ENCODE data around the gene BCL3.

BCL3 gene

GRCh38 chr19:44731081-44731480 is 17.4 kb upstream of the BCL3 start:
- H3K4me3 Mint-ChIP-seq = no peak overlapping the region
- H3K4me1 Mint-ChIP-seq = peaks cover 10% of the 10 kb centered on the region
- H3K27me3 Mint-ChIP-seq = no peaks in the 10 kb centered on the region
- ATAC-seq (no peak), DNase-seq (no peak)
- H3K27ac Mint-ChIP-seq = no peak overlapping the region
- no peaks in the 10 kb centered on the region for H3K9me3 Mint-ChIP-seq

GRCh38 chr19:44731622-44732021 is 16.9 kb upstream of the BCL3 start:
- Mint-ChIP-seq H3K4me1 (peaks cover 10% of the 10 kb centered on the region), H3K9me3 (no peaks in the 10 kb centered on the region), H3K27me3 (no peaks in the 10 kb centered on the region), H3K4me3 (no peak overlapping the region), H3K27ac (no peak overlapping the region)
- ATAC-seq (no peak), DNase-seq (no peak)

- no peak for DNase-seq
- Mint-ChIP-seq H3K4me1 (peaks cover 17% of the 10 kb centered on the region), H3K27me3 (no peaks in the 10 kb centered on the region), H3K9me3 (no peaks in the 10 kb centered on the region), H3K4me3 (no peak overlapping the region), H3K27ac (no peak overlapping the region)
- ATAC-seq = no peak
These were observed 16.1 kb upstream of the BCL3 start for GRCh38 chr19:44732235-44733014.

GRCh38 chr19:44734357-44734756 is 14.2 kb upstream of the BCL3 start:
- no peak overlapping the region for H3K27ac Mint-ChIP-seq
- no peaks in the 10 kb centered on the region for H3K9me3 Mint-ChIP-seq
- no peak for ATAC-seq
- DNase-seq = no peak
- peaks cover 20% of the 10 kb centered on the region for H3K4me1 Mint-ChIP-seq
- no peaks in the 10 kb centered on the region for H3K27me3 Mint-ChIP-seq
- H3K4me3 Mint-ChIP-seq = no peak overlapping the region

GRCh38 chr19:44735011-44735410 is 13.5 kb upstream of the BCL3 start:
- ATAC-seq = no peak
- no peak overlapping the region for H3K27ac Mint-ChIP-seq
- H3K27me3 Mint-ChIP-seq = no peaks in the 10 kb centered on the region
- no peak for DNase-seq
- peaks cover 20% of the 10 kb centered on the region for H3K4me1 Mint-ChIP-seq
- H3K9me3 Mint-ChIP-seq = no peaks in the 10 kb centered on the region
- no peak overlapping the region for H3K4me3 Mint-ChIP-seq

- no peak overlapping the region for H3K27ac Mint-ChIP-seq
- no peaks in the 10 kb centered on the region for H3K27me3 Mint-ChIP-seq
- H3K4me3 Mint-ChIP-seq = no peak overlapping the region
- ATAC-seq (no peak), DNase-seq (no peak)
- H3K4me1 Mint-ChIP-seq = peaks cover 37% of the 10 kb centered on the region
- no peaks in the 10 kb centered on the region for H3K9me3 Mint-ChIP-seq
These were observed 11.1 kb upstream of the BCL3 start for GRCh38 chr19:44737238-44738071.

GRCh38 chr19:44738136-44738535 is 10.4 kb upstream of the BCL3 start:
- no peaks in the 10 kb centered on the region for H3K27me3 Mint-ChIP-seq
- no peak overlapping the region for H3K27ac Mint-ChIP-seq
- H3K9me3 Mint-ChIP-seq = no peaks in the 10 kb centered on the region
- H3K4me3 Mint-ChIP-seq = no peak overlapping the region
- no peak for ATAC-seq
- peaks cover 42% of the 10 kb centered on the region for H3K4me1 Mint-ChIP-seq
- DNase-seq = no peak

- no peaks in the 10 kb centered on the region for H3K27me3 Mint-ChIP-seq
- H3K4me1 Mint-ChIP-seq = peaks cover 42% of the 10 kb centered on the region
- no peak overlapping the region for H3K4me3 Mint-ChIP-seq
- no peak for DNase-seq
- no peaks in the 10 kb centered on the region for H3K9me3 Mint-ChIP-seq
- no peak overlapping the region for H3K27ac Mint-ChIP-seq
- no peak for ATAC-seq
These were observed 9.6 kb upstream of the BCL3 start for GRCh38 chr19:44738603-44739558.

- Mint-ChIP-seq H3K27me3 (no peaks in the 10 kb centered on the region), H3K4me1 (peaks cover 48% of the 10 kb centered on the region), H3K4me3 (no peak overlapping the region), H3K27ac (no peak overlapping the region), H3K9me3 (no peaks in the 10 kb centered on the region)
- DNase-seq = no peak
- no peak for ATAC-seq
These were observed 8.1 kb upstream of the BCL3 start for GRCh38 chr19:44740351-44740824.

- Mint-ChIP-seq H3K4me1 (peaks cover 57% of the 10 kb centered on the region), H3K27me3 (peaks cover 5% of the 10 kb centered on the region), H3K9me3 (no peaks in the 10 kb centered on the region), H3K27ac (no peak overlapping the region), H3K4me3 (no peak overlapping the region)
- DNase-seq (no peak), ATAC-seq (no peak)
These were observed 7.2 kb upstream of the BCL3 start for GRCh38 chr19:44741258-44741731.

GRCh38 chr19:44741841-44742329 is 6.6 kb upstream of the BCL3 start:
- no peaks in the 10 kb centered on the region for H3K9me3 Mint-ChIP-seq
- H3K4me3 Mint-ChIP-seq = no peak overlapping the region
- H3K27ac Mint-ChIP-seq = peak overlapping the region in 1 of 2 donors; percentile 78
- ATAC-seq (peak; percentile 48), DNase-seq (no peak)
- peaks cover 11% of the 10 kb centered on the region for H3K27me3 Mint-ChIP-seq
- peaks cover 62% of the 10 kb centered on the region for H3K4me1 Mint-ChIP-seq

- Mint-ChIP-seq H3K4me3 (no peak overlapping the region), H3K4me1 (peaks cover 62% of the 10 kb centered on the region), H3K27me3 (peaks cover 11% of the 10 kb centered on the region), H3K27ac (peak overlapping the region in 1 of 2 donors; percentile 78), H3K9me3 (no peaks in the 10 kb centered on the region)
- no peak for ATAC-seq
- no peak for DNase-seq
These were observed 6.0 kb upstream of the BCL3 start for GRCh38 chr19:44742330-44743061.

GRCh38 chr19:44744871-44745332 is 3.6 kb upstream of the BCL3 start:
- Mint-ChIP-seq H3K9me3 (no peaks in the 10 kb centered on the region), H3K27ac (no peak overlapping the region), H3K4me1 (peaks cover 62% of the 10 kb centered on the region), H3K27me3 (peaks cover 11% of the 10 kb centered on the region), H3K4me3 (no peak overlapping the region)
- no peak for ATAC-seq
- DNase-seq = no peak

GRCh38 chr19:44745341-44745831 is 3.1 kb upstream of the BCL3 start:
- DNase-seq (no peak), ATAC-seq (no peak)
- Mint-ChIP-seq H3K27me3 (peaks cover 11% of the 10 kb centered on the region), H3K27ac (no peak overlapping the region), H3K4me1 (peaks cover 63% of the 10 kb centered on the region), H3K4me3 (no peak overlapping the region), H3K9me3 (no peaks in the 10 kb centered on the region)
